ENCODE measurements around the gene TMEFF1. TPM values are rescaled to one million over a fixed set of nuclear protein-coding genes. Genes with fewer than 3 reads are reported as not detected.

The TMEFF1 gene
- total RNA-seq, 1 donor from 2014 or later = 14.8 TPM

GRCh38 chr9:100428871-100429654, 43.9 kb upstream of the TMEFF1 start:
- Histone ChIP-seq H4K20me1 (ENCODE audit: insufficient read depth, low read length) (peaks cover 24% of the 10 kb centered on the region), H2AFZ (ENCODE audit: low read depth, low read length) (no peak overlapping the region), H3K27me3 (ENCODE audit: insufficient read depth, low read length) (no peaks in the 10 kb centered on the region), H3K79me2 (ENCODE audit: insufficient read depth, low read length) (peaks cover 61% of the 10 kb centered on the region), H3K4me3 (ENCODE audit: insufficient read depth, low read depth, low read length) (peak overlapping the region; percentile 76), H3K9ac (ENCODE audit: low read length) (peak overlapping the region; percentile 94), H3K36me3 (ENCODE audit: insufficient read depth, low read length) (no peaks in the 10 kb centered on the region), H3K27ac (ENCODE audit: low read depth, low read length) (peak overlapping the region; percentile 100), H3K4me2 (ENCODE audit: low read length) (peak overlapping the region; percentile 92), H3K4me1 (ENCODE audit: insufficient read depth, low read length) (peaks cover 29% of the 10 kb centered on the region), H3K9me3 (ENCODE audit: insufficient read depth, low read depth, low read length) (no peaks in the 10 kb centered on the region)
- TF ChIP-seq EZH2 (IDR thresholded peaks at IDR 0.05; ENCODE audit: insufficient read depth, low read length) (no peak), CTCF (IDR thresholded peaks at IDR 0.05; ENCODE audit: insufficient read depth, low read depth, low read length) (no peak)
- peak overlapping the region; percentile 97 for H3K27ac Mint-ChIP-seq (ENCODE audit: unreplicated experiment)
- peaks cover 10% of the 10 kb centered on the region for H3K36me3 Mint-ChIP-seq (ENCODE audit: low read depth, unreplicated experiment)
- DNase-seq (ENCODE audit: low read depth) (peak; percentile 99), FAIRE-seq (peak; percentile 59)
- no peaks in the 10 kb centered on the region for H3K9me3 Mint-ChIP-seq (ENCODE audit: unreplicated experiment)
- H3K27me3 Mint-ChIP-seq (ENCODE audit: low read depth, unreplicated experiment) = no peaks in the 10 kb centered on the region
- peaks cover 44% of the 10 kb centered on the region for H3K4me1 Mint-ChIP-seq (ENCODE audit: low read depth, unreplicated experiment)
- peak overlapping the region; percentile 84 for H3K4me3 Mint-ChIP-seq (ENCODE audit: unreplicated experiment)

- peak overlapping the region; percentile 58 for H3K4me3 Mint-ChIP-seq (ENCODE audit: unreplicated experiment)
- peak overlapping the region; percentile 92 for H3K4me2 ChIP-seq (ENCODE audit: low read length)
- TF ChIP-seq CTCF (IDR thresholded peaks at IDR 0.05; ENCODE audit: insufficient read depth, low read depth, low read length) = no peak
- TF ChIP-seq EZH2 (IDR thresholded peaks at IDR 0.05; ENCODE audit: insufficient read depth, low read length) = no peak
- H3K36me3 Mint-ChIP-seq (ENCODE audit: low read depth, unreplicated experiment) = peaks cover 10% of the 10 kb centered on the region
- DNase-seq (ENCODE audit: low read depth) (no peak), FAIRE-seq (no peak)
- peaks cover 29% of the 10 kb centered on the region for H3K4me1 ChIP-seq (ENCODE audit: insufficient read depth, low read length)
- no peaks in the 10 kb centered on the region for H3K9me3 ChIP-seq (ENCODE audit: insufficient read depth, low read depth, low read length)
- peak overlapping the region; percentile 94 for H3K9ac ChIP-seq (ENCODE audit: low read length)
- peak overlapping the region; percentile 97 for H3K27ac Mint-ChIP-seq (ENCODE audit: unreplicated experiment)
- H3K36me3 ChIP-seq (ENCODE audit: insufficient read depth, low read length) = peaks cover 3% of the 10 kb centered on the region
- peak overlapping the region; percentile 14 for H3K4me3 ChIP-seq (ENCODE audit: insufficient read depth, low read depth, low read length)
- peaks cover 75% of the 10 kb centered on the region for H3K79me2 ChIP-seq (ENCODE audit: insufficient read depth, low read length)
- H3K4me1 Mint-ChIP-seq (ENCODE audit: low read depth, unreplicated experiment) = peaks cover 44% of the 10 kb centered on the region
- no peaks in the 10 kb centered on the region for H3K9me3 Mint-ChIP-seq (ENCODE audit: unreplicated experiment)
- no peaks in the 10 kb centered on the region for H3K27me3 Mint-ChIP-seq (ENCODE audit: low read depth, unreplicated experiment)
- no peak overlapping the region for H2AFZ ChIP-seq (ENCODE audit: low read depth, low read length)
- H3K27ac ChIP-seq (ENCODE audit: low read depth, low read length) = peak overlapping the region; percentile 100
- H4K20me1 ChIP-seq (ENCODE audit: insufficient read depth, low read length) = peaks cover 37% of the 10 kb centered on the region
- no peaks in the 10 kb centered on the region for H3K27me3 ChIP-seq (ENCODE audit: insufficient read depth, low read length)
Measured at GRCh38 chr9:100430286-100430940, 42.5 kb upstream of the TMEFF1 start.

Data from astrocyte (in vitro differentiated cells and primary cell).